ENCODE results near the gene SLC8B1. TPM values are rescaled to one million over a fixed set of nuclear protein-coding genes. Genes with fewer than 3 reads are reported as not detected.

SLC8B1 gene
- total and polyA plus RNA-seq, 2 of the 4 experiments (the other 2 are of a cell fraction), result 4.1 to 10.2 TPM

GRCh38 chr12:113345318-113345717 lies 10.4 kb upstream of the SLC8B1 start:
- no peak for DNase-seq
- no peak overlapping the region for H2BK5ac ChIP-seq (ENCODE audit: low read depth, low read length, poor library complexity, severe bottlenecking)
- H3K9ac ChIP-seq (ENCODE audit: low read depth, low read length), result no peak overlapping the region
- no TSS peak for BruUV-seq (replicated peaks)
- H3K23ac ChIP-seq (ENCODE audit: low read depth, low read length), result no peak overlapping the region
- no peak overlapping the region for H2BK20ac ChIP-seq (ENCODE audit: low read depth, low read length)
- no peak for TF ChIP-seq MAZ (IDR thresholded peaks at IDR 0.05; ENCODE audit: borderline replicate concordance, low read depth, low read length)
- TF ChIP-seq MXI1 (IDR thresholded peaks at IDR 0.05; ENCODE audit: borderline replicate concordance, low read depth, low read length), result no peak
- no peak for TF ChIP-seq USF2 (IDR thresholded peaks at IDR 0.05; ENCODE audit: low read depth, low read length)
- no peak for TF ChIP-seq ELK1 (IDR thresholded peaks at IDR 0.05; ENCODE audit: borderline replicate concordance, low read depth, low read length)
- TF ChIP-seq RFX5 (IDR thresholded peaks at IDR 0.05; ENCODE audit: low read depth, low read length), result no peak
- H3K56ac ChIP-seq (ENCODE audit: extremely low read depth, insufficient read depth, low read length), result no peak overlapping the region
- ChIA-PET POLR2A (ENCODE audit: unreplicated experiment) (no interaction called here), CTCF (no interaction called here)
- no peak overlapping the region for H2BK15ac ChIP-seq (ENCODE audit: low read depth, low read length)
- in situ Hi-C loops (cut with MboI; ENCODE audit: low sequenced_read_pairs), result no loop called here
- no peak overlapping the region for H2AK5ac ChIP-seq (ENCODE audit: low read depth, low read length)
- dilution Hi-C loops (cut with HindIII; ENCODE audit: low sequenced_read_pairs, unreplicated experiment), result no loop called here
- no peak overlapping the region for H2AFZ ChIP-seq (replicated peaks; ENCODE audit: low read length, poor library complexity)
- H3K18ac ChIP-seq (ENCODE audit: low read depth, low read length), result no peak overlapping the region
- H4K20me1 ChIP-seq (ENCODE audit: insufficient read depth, low read length), result no peaks in the 10 kb centered on the region
- no CpG with 5 or more reads among the region's 6 CpGs for WGBS, 2 experiments (ENCODE audit: extremely low coverage in 2 of 2, insufficient read length in 1 of 2)
- no peak overlapping the region for H3K27ac ChIP-seq (ENCODE audit: insufficient read depth, low read length)
- no peak overlapping the region for H3K4ac ChIP-seq (ENCODE audit: low read depth, low read length)
- ATAC-seq (ENCODE audit: low read depth), result no peak
- H2AK9ac ChIP-seq (replicated peaks; ENCODE audit: low read depth, low read length, poor library complexity), result no peak overlapping the region
- no peak overlapping the region for H4K91ac ChIP-seq (ENCODE audit: insufficient read depth, low read depth, low read length)
- H3K79me1 ChIP-seq (ENCODE audit: low read depth in 1 of 2, low read length in 2 of 2), result no peaks in the 10 kb centered on the region
- no peak overlapping the region for H3K14ac ChIP-seq (replicated peaks; ENCODE audit: low read depth, low read length)
- no peak overlapping the region for H4K8ac ChIP-seq (ENCODE audit: low read depth in 2 of 2, low read length in 2 of 2)
- H3K9me1 ChIP-seq (ENCODE audit: insufficient read depth, low read length), result no peaks in the 10 kb centered on the region
- no peaks in the 10 kb centered on the region for H3K9me3 ChIP-seq (ENCODE audit: control insufficient read depth, insufficient read depth, low read length)
- no peak overlapping the region for H2BK120ac ChIP-seq (ENCODE audit: low read depth, low read length)
- H3K4me2 ChIP-seq (ENCODE audit: low read depth, low read length), result no peak overlapping the region
- H3K4me3 ChIP-seq (ENCODE audit: insufficient read depth, low read depth, low read length), result no peak overlapping the region
- H4K5ac ChIP-seq (ENCODE audit: low read depth, low read length), result no peak overlapping the region
- H3K36me3 ChIP-seq (ENCODE audit: control insufficient read depth, insufficient read depth, low read length), result no peaks in the 10 kb centered on the region
- H3K4me1 ChIP-seq (ENCODE audit: control insufficient read depth, insufficient read depth, low read length), result no peaks in the 10 kb centered on the region; the same call in 1 of the 2 replicates
- intact Hi-C loops (cut with micrococcal nuclease), result no loop called here
- H3K27me3 ChIP-seq (ENCODE audit: control insufficient read depth, insufficient read depth, low read length), result peaks cover 16% of the 10 kb centered on the region

Data from IMR-90 (cell line).